Hepatocyte (in vitro differentiated cells): ENCODE results near the gene BMPR1A.

Experiments
- CTCF ChIP-seq: fragments of 200-600 bp; sonication (generic); IDR thresholded peaks from 2 replicates; pipeline ENCODE4 v1.5.1; 2016; ENCODE audit warnings: antibody characterized with exemption, mild to moderate bottlenecking; ENCODE audit not compliant: poor library complexity
- EZH2 ChIP-seq: fragments of 200-600 bp; sonication (generic); IDR thresholded peaks from 2 replicates; pipeline ENCODE4 v1.6.1; 2016; ENCODE audit warnings: antibody characterized with exemption, mild to moderate bottlenecking, borderline replicate concordance

GRCh38 chr10:86979296-86979818, 222.9 kb downstream of the BMPR1A start:
- no peak for TF ChIP-seq CTCF
- TF ChIP-seq EZH2: no peak
